HG03108 (cell line): Measurements from ENCODE around the gene KIAA1549.
"Not testable (repeated sequence)": the region's sequence is repeated elsewhere in the genome, so short reads cannot be mapped to it uniquely, and the experiment has no call there.

Experiments used
- ATAC-seq: cut with Tn5 transposase; IDR thresholded peaks from one replicate; pipeline ENCODE4 v1.9.1; 2021; ENCODE audit warnings: moderate library complexity; ENCODE audit not compliant: unreplicated experiment

The KIAA1549 gene

DNA sequence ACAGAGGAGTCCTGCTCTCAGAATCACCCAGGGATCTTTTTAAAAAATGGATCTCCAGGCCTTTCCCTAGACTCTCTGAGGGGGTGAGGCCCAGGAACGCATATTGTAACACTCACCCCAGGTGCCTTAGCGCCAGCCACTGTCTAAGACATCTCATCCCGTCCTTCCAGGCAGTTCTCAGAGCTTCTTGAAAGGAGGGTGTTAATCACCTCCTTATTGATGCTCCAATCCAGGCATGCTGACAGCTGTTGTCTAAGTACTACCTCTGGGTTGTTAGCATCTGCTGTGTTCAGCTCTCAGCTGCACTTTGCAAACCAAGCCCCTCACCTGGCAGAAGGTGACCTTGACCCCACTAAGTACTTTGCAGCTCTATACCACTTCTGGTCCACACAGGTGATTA lies 36.0 kb downstream of the KIAA1549 start:
- no peak for ATAC-seq

GRCh38 chr7:138944592-138944991 lies 36.6 kb downstream of the KIAA1549 start:
- ATAC-seq, result no peak

DNA sequence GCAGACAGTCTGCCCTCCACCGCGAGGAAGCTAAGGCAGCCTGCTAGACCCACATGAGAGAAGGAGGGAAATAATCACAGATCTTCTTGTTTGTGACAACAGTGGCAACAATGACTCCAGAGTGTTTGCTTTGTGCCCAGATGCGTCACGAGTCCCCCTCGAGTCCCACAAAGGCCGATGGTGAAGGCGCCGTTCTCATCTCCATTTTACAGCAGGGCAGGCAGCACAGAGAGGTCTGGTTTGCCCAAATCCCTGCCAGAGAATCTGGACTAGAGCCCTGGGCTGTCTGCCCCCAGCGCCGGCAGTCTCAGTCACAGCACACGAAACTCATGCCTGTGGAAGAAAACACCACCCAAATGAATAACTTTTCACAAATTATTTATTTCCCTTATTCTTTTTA lies 38.1 kb downstream of the KIAA1549 start:
- ATAC-seq, result no peak

DNA sequence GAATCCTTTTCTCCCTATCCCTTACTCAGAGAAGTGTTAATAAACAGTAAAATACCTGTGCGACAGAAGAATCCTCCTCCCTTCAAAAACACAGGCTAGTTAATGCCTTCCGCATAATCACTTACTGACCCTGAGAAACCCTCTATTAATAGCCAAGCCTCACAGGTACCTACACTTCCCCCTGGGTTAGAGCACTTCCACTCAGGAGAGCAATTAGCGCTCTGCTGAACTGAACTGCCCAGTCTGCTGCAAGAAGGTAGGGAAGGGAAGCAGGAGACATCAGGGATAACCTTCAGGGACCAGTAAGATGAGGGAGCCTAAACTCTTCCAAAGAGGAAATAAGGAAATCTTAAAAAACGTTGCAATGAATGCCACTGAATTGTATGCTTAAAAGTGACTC lies 39.6 kb downstream of the KIAA1549 start:
- no peak for ATAC-seq

GRCh38 chr7:138940602-138941001 lies 40.6 kb downstream of the KIAA1549 start:
- ATAC-seq, result not testable (repeated sequence)

- ATAC-seq, result no peak
Measured at GRCh38 chr7:138937484-138937883, 43.7 kb downstream of the KIAA1549 start.

GRCh38 chr7:138935465-138936011 lies 45.7 kb downstream of the KIAA1549 start:
- no peak for ATAC-seq

DNA sequence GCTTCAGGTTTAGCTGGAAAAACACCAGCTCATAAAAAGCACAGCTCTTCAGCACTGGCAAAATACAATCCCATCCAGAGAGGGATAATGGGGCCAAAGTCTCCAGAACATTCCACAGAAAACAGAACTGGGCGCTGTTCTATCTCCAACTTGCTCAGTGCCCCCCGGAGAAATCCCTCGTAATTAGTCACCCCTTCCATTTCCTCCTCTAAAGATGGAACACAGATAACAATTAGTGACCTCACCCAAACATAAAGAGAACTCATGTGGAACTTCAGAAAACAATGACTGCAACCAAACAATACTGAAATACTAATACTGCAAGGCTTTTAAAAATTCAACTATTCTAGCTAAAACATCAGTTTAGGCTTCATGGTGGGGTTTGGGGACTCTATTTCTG lies 46.3 kb downstream of the KIAA1549 start:
- no peak for ATAC-seq

GRCh38 chr7:138934367-138934766 lies 46.8 kb downstream of the KIAA1549 start:
- no peak for ATAC-seq

- ATAC-seq, result no peak
Measured at GRCh38 chr7:138932870-138933269, 48.3 kb downstream of the KIAA1549 start.

GRCh38 chr7:138932427-138932826 lies 48.8 kb downstream of the KIAA1549 start:
- ATAC-seq, result no peak

DNA sequence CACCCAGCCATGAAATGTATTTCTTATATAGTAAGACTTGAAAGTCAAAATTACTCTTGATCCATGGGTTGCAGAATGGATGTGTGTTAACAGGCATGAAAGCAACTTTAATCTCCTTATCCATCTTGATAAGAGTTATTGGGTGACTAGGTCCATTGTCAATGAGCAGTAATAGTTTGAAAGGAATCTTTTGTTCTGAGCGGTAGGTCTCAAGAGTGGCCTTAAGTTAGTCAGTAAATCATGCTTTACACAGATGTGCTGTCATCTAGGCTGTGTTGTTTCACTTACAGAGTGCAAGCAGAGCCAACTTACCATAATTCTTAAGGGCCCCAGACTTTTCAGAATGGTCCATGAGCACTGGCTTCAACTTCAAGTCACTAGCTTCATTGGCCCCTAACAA lies 51.2 kb downstream of the KIAA1549 start:
- no peak for ATAC-seq

DNA sequence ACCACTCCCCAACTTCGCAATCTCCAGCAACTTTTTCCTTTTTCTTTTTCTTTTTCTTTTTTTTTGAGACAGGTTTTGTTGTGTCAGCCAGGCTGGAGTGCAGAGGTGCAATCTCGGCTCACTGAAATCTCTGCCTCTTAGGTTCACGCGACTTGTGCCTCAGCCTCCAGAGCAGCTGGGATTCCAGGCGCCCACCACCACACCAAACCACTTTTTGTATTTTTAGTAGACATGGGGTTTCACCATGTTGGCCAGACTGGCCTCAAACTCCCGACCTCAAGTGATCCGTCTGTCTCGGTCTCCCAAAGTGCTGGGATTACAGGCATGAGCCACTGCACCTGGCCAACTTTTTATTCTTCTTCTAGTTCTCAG lies 55.0 kb downstream of the KIAA1549 start:
- ATAC-seq, result no peak

DNA sequence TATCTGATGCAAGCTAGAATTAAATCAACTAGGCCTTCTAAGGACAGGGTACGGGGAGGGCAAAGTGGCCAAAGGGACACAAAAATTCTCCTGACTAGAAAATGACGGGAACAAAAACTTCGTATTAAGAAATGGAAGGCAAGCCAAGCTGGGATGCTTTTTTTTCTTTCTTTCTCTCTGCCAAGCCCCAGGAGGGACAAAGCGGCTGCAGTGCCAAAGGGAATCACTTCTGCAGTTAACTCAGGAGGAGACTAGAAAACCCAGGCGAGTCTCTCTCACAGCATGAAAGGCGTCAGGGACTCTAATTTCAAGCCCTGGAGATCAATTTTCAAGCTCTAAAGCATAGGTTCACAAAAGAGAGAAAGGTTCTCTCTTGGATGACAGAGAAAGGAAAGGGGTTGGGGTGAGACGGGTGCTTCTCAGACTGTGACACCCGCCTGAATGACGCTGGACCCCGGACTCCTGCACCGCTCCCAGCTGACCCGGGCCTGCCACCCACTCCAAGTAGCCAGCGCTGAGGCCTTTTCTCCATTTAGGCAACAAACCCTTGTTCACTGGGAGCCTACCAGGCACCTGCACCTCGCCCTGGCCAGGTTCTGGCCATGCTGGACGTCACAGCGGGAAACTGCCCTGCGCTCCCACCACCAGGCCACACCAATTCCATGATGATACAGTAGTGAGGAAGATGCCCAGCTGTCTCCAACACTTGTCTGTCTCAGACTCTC lies 56.5 kb downstream of the KIAA1549 start:
- no peak for ATAC-seq

GRCh38 chr7:138921277-138921676 lies 59.9 kb downstream of the KIAA1549 start:
- no peak for ATAC-seq

DNA sequence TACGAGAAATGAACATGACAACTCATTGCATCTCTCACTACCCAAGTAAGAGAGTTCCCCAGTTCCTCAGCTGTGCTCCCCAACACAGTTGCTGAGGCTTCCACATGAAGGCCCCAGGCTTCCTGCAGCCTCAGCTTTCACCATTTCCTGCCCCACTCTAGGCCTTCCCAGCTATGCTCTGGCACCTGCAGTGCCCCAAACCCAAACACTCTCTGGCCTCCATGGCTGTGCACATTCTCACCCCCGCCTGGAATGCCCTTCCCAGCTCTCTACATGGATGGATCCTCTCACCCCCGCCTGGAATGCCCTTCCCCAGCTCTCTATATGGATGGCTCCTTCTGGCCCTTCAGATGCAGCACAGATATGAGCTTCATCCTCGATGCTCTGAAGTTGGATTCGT lies 61.3 kb downstream of the KIAA1549 start:
- ATAC-seq, result no peak

DNA sequence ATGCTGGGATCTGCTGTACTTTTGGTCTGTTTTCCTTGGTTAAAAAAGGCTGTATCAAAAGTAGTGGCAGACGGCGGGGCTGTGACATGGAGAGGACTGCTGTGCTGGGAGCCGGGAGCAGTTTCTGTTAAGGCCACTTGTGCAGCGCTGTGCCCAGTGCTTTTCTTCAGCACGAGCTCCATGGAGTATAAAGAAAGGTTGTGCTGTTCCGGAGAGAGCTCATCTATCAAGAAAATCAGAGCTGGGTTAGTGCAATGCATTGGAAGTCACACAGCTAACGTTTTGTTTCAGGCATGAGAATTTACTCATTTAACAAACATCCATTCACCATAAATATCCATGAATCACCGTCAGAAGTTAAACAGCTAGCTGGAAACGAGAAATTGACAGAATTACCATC lies 62.0 kb downstream of the KIAA1549 start:
- no peak for ATAC-seq

DNA sequence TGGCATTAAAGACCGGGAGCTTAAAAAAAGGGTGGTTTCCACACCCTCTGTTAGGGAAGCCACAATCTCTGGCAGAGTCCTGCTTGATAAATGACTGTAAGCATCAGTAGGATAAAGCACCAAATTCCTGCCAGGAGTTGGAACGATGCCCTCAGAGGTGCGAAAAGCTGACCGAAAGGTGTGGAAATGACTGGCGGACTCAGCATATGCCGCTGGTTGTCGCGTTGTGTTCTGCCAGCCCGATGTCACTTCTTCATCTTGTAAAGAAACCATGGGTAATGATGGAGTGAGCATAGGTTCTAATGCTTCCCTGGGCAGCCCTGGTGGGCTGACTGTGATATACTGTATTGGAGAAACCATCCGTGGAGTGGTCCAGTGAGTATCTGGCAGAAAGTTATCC lies 62.4 kb downstream of the KIAA1549 start:
- ATAC-seq, result no peak

DNA sequence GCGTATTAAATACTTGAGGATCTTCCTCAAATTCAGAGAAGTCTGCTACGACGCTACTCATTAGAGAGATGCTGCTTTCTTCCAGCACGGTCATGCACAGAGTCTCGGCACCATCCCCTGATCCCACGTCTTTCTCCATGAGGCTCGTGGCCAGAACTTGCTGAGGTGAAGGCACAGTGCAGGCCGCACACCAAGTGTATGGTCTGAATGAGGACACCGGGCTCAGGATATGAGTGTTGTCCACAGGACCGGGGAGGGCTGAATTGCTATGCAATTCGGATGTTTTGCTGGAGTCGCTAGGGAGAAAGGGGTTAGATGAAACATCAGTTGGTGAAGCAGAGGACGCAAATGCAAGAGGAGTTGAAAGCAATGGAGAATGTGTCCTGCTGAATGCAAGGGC lies 63.0 kb downstream of the KIAA1549 start:
- ATAC-seq, result no peak

DNA sequence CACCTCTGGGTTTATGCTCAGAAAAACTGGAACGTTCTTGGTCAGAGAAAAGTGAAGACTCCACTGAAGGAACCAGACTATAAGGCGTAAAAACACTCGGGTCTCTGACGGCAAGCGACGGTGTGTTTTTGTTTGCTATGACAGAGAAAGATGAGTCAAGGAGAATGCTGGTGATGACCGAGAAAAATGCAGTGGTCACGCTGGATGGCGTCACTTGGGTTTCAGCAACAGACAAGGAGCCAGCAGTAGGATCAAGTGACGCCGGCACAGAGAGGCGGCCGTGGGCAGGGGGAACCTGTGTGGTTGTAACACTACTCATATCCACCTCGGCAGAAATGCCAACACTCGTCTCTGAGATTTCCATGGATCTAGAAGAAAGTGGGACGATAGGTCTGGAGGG lies 63.4 kb downstream of the KIAA1549 start:
- no peak for ATAC-seq

- no peak for ATAC-seq
Measured at GRCh38 chr7:138916731-138917130, 64.5 kb downstream of the KIAA1549 start.

GRCh38 chr7:138916275-138916674 lies 64.9 kb downstream of the KIAA1549 start:
- no peak for ATAC-seq

- ATAC-seq, result no peak
Measured at GRCh38 chr7:138913783-138914182, 67.4 kb downstream of the KIAA1549 start.
